Measurements from ENCODE around the gene TMEM132E.

- no peak for TF ChIP-seq MAX (IDR thresholded peaks at IDR 0.05)
- TF ChIP-seq SMC3 (IDR thresholded peaks at IDR 0.05): no peak
- TF ChIP-seq, protein P1, sequence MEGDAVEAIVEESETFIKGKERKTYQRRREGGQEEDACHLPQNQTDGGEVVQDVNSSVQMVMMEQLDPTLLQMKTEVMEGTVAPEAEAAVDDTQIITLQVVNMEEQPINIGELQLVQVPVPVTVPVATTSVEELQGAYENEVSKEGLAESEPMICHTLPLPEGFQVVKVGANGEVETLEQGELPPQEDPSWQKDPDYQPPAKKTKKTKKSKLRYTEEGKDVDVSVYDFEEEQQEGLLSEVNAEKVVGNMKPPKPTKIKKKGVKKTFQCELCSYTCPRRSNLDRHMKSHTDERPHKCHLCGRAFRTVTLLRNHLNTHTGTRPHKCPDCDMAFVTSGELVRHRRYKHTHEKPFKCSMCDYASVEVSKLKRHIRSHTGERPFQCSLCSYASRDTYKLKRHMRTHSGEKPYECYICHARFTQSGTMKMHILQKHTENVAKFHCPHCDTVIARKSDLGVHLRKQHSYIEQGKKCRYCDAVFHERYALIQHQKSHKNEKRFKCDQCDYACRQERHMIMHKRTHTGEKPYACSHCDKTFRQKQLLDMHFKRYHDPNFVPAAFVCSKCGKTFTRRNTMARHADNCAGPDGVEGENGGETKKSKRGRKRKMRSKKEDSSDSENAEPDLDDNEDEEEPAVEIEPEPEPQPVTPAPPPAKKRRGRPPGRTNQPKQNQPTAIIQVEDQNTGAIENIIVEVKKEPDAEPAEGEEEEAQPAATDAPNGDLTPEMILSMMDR (IDR thresholded peaks at IDR 0.05): no peak
- no peak for TF ChIP-seq FOSL2 (IDR thresholded peaks at IDR 0.05)
- TF ChIP-seq FOSL2 (CRISPR knock-in tag; IDR thresholded peaks at IDR 0.05): no peak
- TF ChIP-seq POLR2A (IDR thresholded peaks at IDR 0.05; ENCODE audit: low read length): no peak
- TF ChIP-seq MAZ (IDR thresholded peaks at IDR 0.05; ENCODE audit: borderline replicate concordance, low read depth, low read length): no peak
- no peak for TF ChIP-seq BHLHE40 (IDR thresholded peaks at IDR 0.05; ENCODE audit: low read depth, low read length)
Observed at GRCh38 chr17:34616148-34616547, 36.8 kb downstream of the TMEM132E start.
